Lower lobe of right lung (tissue), 2 donors: ENCODE data around the gene PLA2G4E. TPM values are rescaled to one million over a fixed set of nuclear protein-coding genes. Genes with fewer than 3 reads are reported as not detected.

Source experiments
- ATAC-seq, 2 donors: fragments of 200-7000 bp; cut with Tn5 transposase; one replicate each; pipeline ENCODE4 v1.9.1; 2020 to 2022; ENCODE audit warnings: mild to moderate bottlenecking in 2 of 2, moderate library complexity in 2 of 2
- DNase-seq: peaks from one replicate; pipeline ENCODE4 v3.0.0-alpha.2; 2020
- H3K27ac ChIP-seq: fragments of 200-600 bp; one replicate; pipeline ENCODE4 v1.8.0; 2022
- H3K27me3 ChIP-seq: fragments of 200-600 bp; one replicate; pipeline ENCODE4 v1.8.0; 2022; ENCODE audit warnings: low read depth
- H3K36me3 ChIP-seq: fragments of 200-600 bp; one replicate; pipeline ENCODE4 v1.8.0; 2022; ENCODE audit warnings: mild to moderate bottlenecking
- H3K4me1 ChIP-seq: fragments of 200-600 bp; one replicate; pipeline ENCODE4 v1.8.0; 2022
- H3K4me3 ChIP-seq: fragments of 200-600 bp; one replicate; pipeline ENCODE4 v1.8.0; 2022; ENCODE audit warnings: mild to moderate bottlenecking
- H3K9me3 ChIP-seq: fragments of 200-600 bp; one replicate; pipeline ENCODE4 v1.8.0; 2022
- CTCF ChIP-seq: fragments of 200-600 bp; IDR thresholded peaks from one replicate; pipeline ENCODE4 v1.8.0; 2022; ENCODE audit warnings: antibody characterized with exemption, mild to moderate bottlenecking
- intact Hi-C: fragments of 100-400 bp; cut with DNase I; formaldehyde crosslinking; loops from one replicate; pipeline ENCODE4 v1.11.0; 2022
- total RNA-seq: library from RNA; stranded (reverse); fragmentation: NEBNext Ultra II Directional; extraction: Animal tissue kit (Norgen Biotek cat#: 25700); gene quantifications from one replicate; pipeline ENCODE4 v1.2.1, GENCODE V29; 2021
- donor health status: DM: no; HTN: yes; CAD: no; lungs with severe emphysema.

The PLA2G4E gene
- total RNA-seq, 1 donor from 2014 or later = 1.1 TPM

GRCh38 chr15:41939986-41940385 is 80.9 kb downstream of the PLA2G4E start:
- no peak for TF ChIP-seq CTCF
- Histone ChIP-seq H3K4me3 (no peak overlapping the region), H3K27me3 (no peaks in the 10 kb centered on the region), H3K36me3 (peaks cover 32% of the 10 kb centered on the region), H3K27ac (no peak overlapping the region), H3K9me3 (no peaks in the 10 kb centered on the region), H3K4me1 (peaks cover 59% of the 10 kb centered on the region)
- DNase-seq = no peak
- ATAC-seq = no peak
- intact Hi-C loops = no loop called here

- ATAC-seq = no peak
- TF ChIP-seq CTCF = no peak
These were observed 83.3 kb downstream of the PLA2G4E start for GRCh38 chr15:41937568-41937923.

GRCh38 chr15:41936649-41937567 is 83.9 kb downstream of the PLA2G4E start:
- intact Hi-C loops = no loop called here
- Histone ChIP-seq H3K4me3 (no peak overlapping the region), H3K4me1 (peaks cover 74% of the 10 kb centered on the region), H3K27me3 (no peaks in the 10 kb centered on the region), H3K36me3 (peaks cover 21% of the 10 kb centered on the region), H3K27ac (peak overlapping the region; percentile 80), H3K9me3 (no peaks in the 10 kb centered on the region)
- DNase-seq = no peak
- peak; percentile 52 to 58 for ATAC-seq
- TF ChIP-seq CTCF = no peak

More at GRCh38 chr15:41937568-41937923, 83.3 kb downstream of the PLA2G4E start:
- Histone ChIP-seq H3K27ac (peak overlapping the region; percentile 80), H3K27me3 (no peaks in the 10 kb centered on the region), H3K4me3 (no peak overlapping the region), H3K9me3 (no peaks in the 10 kb centered on the region), H3K4me1 (peaks cover 67% of the 10 kb centered on the region), H3K36me3 (peaks cover 28% of the 10 kb centered on the region)
- no peak for DNase-seq
- intact Hi-C loops = no loop called here

- TF ChIP-seq CTCF = no peak
- peaks cover 79% of the 10 kb centered on the region for H3K4me1 ChIP-seq
- no peaks in the 10 kb centered on the region for H3K9me3 ChIP-seq
- peak overlapping the region; percentile 77 for H3K27ac ChIP-seq
- intact Hi-C loops = no loop called here
- no peak overlapping the region for H3K4me3 ChIP-seq
- DNase-seq = no peak
- ATAC-seq = no peak
- H3K36me3 ChIP-seq = peaks cover 14% of the 10 kb centered on the region
- no peaks in the 10 kb centered on the region for H3K27me3 ChIP-seq
These were observed 84.7 kb downstream of the PLA2G4E start for GRCh38 chr15:41936155-41936554.

- TF ChIP-seq CTCF = no peak
- Histone ChIP-seq H3K27ac (peak overlapping the region; percentile 77), H3K4me1 (peaks cover 85% of the 10 kb centered on the region), H3K36me3 (peaks cover 8% of the 10 kb centered on the region), H3K27me3 (no peaks in the 10 kb centered on the region), H3K4me3 (no peak overlapping the region), H3K9me3 (no peaks in the 10 kb centered on the region)
- intact Hi-C loops = no loop called here
- ATAC-seq = peak in 1 of 2 donors; percentile 27
- DNase-seq = no peak
These were observed 85.2 kb downstream of the PLA2G4E start for GRCh38 chr15:41935566-41936020.
